HepG2 (cell line): Measurements from ENCODE around the gene PRR11. TPM values are rescaled to one million over a fixed set of nuclear protein-coding genes. Genes with fewer than 3 reads are reported as not detected.
A peak's percentile ranks its signal among the peaks of the same experiment; 100 is the strongest.

Source experiments
- IRX3 ChIP-seq: sonication (generic); formaldehyde crosslinking; IDR thresholded peaks from 2 replicates; pipeline ENCODE4 v1.8.1; 2023; ENCODE audit warnings: mild to moderate bottlenecking, low read depth, missing genetic modification reagents, borderline replicate concordance
- NFAT5 ChIP-seq: sonication (generic); formaldehyde crosslinking; IDR thresholded peaks from 2 replicates; pipeline ENCODE4 v1.4.0; 2020; ENCODE audit warnings: missing genetic modification reagents
- NFIB ChIP-seq: sonication (generic); formaldehyde crosslinking; IDR thresholded peaks from 2 replicates; pipeline ENCODE4 v1.9.0; 2021; ENCODE audit warnings: missing genetic modification reagents, mild to moderate bottlenecking, borderline replicate concordance
- NKX3-1 ChIP-seq: sonication (generic); formaldehyde crosslinking; IDR thresholded peaks from 2 replicates; pipeline ENCODE4 v1.5.0; 2020; ENCODE audit warnings: missing genetic modification reagents
- PATZ1 ChIP-seq: sonication (generic); formaldehyde crosslinking; IDR thresholded peaks from 2 replicates; pipeline ENCODE4 v1.4.0; 2020; ENCODE audit warnings: missing genetic modification reagents
- SMYD3 ChIP-seq: sonication (generic); formaldehyde crosslinking; IDR thresholded peaks from 2 replicates; pipeline ENCODE4 v1.8.1; 2023; ENCODE audit warnings: mild to moderate bottlenecking, missing genetic modification reagents
- TEF ChIP-seq: sonication (generic); formaldehyde crosslinking; IDR thresholded peaks from 2 replicates; pipeline ENCODE4 v1.5.0; 2020; ENCODE audit warnings: missing genetic modification reagents
- TRIM22 ChIP-seq: fragments of 450-650 bp; IDR thresholded peaks from 2 replicates; pipeline ENCODE4 v1.6.1; 2017
- XRCC5 ChIP-seq: fragments of 200-400 bp; formaldehyde crosslinking; optimal IDR thresholded peaks from 2 replicates; pipeline ENCODE3; 2017; ENCODE audit warnings: mild to moderate bottlenecking, low read length
- ZMAT3 ChIP-seq: sonication (generic); formaldehyde crosslinking; conservative IDR thresholded peaks from 2 replicates; pipeline ENCODE4 v1.7.0; 2021; ENCODE audit warnings: missing genetic modification reagents
- ZNF20 ChIP-seq: sonication (generic); formaldehyde crosslinking; IDR thresholded peaks from 2 replicates; pipeline ENCODE4 v1.4.0; 2020; ENCODE audit warnings: mild to moderate bottlenecking, moderate library complexity, missing genetic modification reagents
- ZNF331 ChIP-seq: sonication (generic); formaldehyde crosslinking; IDR thresholded peaks from 2 replicates; pipeline ENCODE4 v1.4.0; 2020; ENCODE audit warnings: missing genetic modification reagents
- ZNF414 ChIP-seq: sonication (generic); formaldehyde crosslinking; IDR thresholded peaks from 2 replicates; pipeline ENCODE4 v1.5.0; 2020; ENCODE audit warnings: missing genetic modification reagents
- ZNF660 ChIP-seq: sonication (generic); formaldehyde crosslinking; IDR thresholded peaks from 2 replicates; pipeline ENCODE4 v1.5.1; 2020; ENCODE audit warnings: mild to moderate bottlenecking, low read depth, missing genetic modification reagents, borderline replicate concordance
- ZNF766 ChIP-seq: sonication (generic); formaldehyde crosslinking; IDR thresholded peaks from 2 replicates; pipeline ENCODE4 v1.5.0; 2020; ENCODE audit warnings: missing genetic modification reagents, borderline replicate concordance
- ZNF780A ChIP-seq: sonication (generic); formaldehyde crosslinking; IDR thresholded peaks from 2 replicates; pipeline ENCODE4 v1.8.0; 2022; ENCODE audit warnings: mild to moderate bottlenecking, missing genetic modification reagents, moderate library complexity
- ZNF83 ChIP-seq: sonication (generic); formaldehyde crosslinking; IDR thresholded peaks from 2 replicates; pipeline ENCODE4 v1.4.0; 2020; ENCODE audit warnings: missing genetic modification reagents, mild to moderate bottlenecking, borderline replicate concordance
- ZXDC ChIP-seq: sonication (generic); formaldehyde crosslinking; IDR thresholded peaks from 2 replicates; pipeline ENCODE4 v1.5.0; 2020; ENCODE audit warnings: mild to moderate bottlenecking, missing genetic modification reagents
- polyA plus RNA-seq, 8 experiments: library from polyadenylated mRNA; depleted of rRNA in 3 of 8; stranded (reverse) in 7 of 8; unstranded in 1 of 8; fragments of >200 nt; fragmentation: Illumina TruSeq in 4 of 8; extraction: Trizol in 4 of 8; gene quantifications; 2 replicates each; pipeline versions ENCODE4 v1.2.1 to v1.2.3, GENCODE V29; 2011 to 2016; ENCODE audit warnings: low read depth in 4 of 8, missing spikeins in 1 of 8, mixed read lengths in 1 of 8; ENCODE audit not compliant: insufficient read depth in 1 of 8
- total RNA-seq, 5 experiments: library from RNA; depleted of rRNA; stranded (reverse); fragments of >200 nt; fragmentation: Illumina TruSeq; extraction: Trizol; gene quantifications; 2 replicates each; pipeline ENCODE4 v1.2.3, GENCODE V29; 2016; ENCODE audit warnings: low read depth in 1 of 5

Gene PRR11
- total and polyA plus RNA-seq, 2 of the 13 experiments (the other 11 are each of a cell fraction or from before 2014, with no cell fraction given): 35.7 to 39.2 TPM

- TF ChIP-seq NFAT5 (CRISPR knock-in tag) (no peak), IRX3 (CRISPR knock-in tag) (no peak), ZNF20 (no peak), TRIM22 (no peak), SMYD3 (0 out of 2 replicates have a peak, but pooled peaks have one; percentile 24), ZMAT3 (CRISPR knock-in tag) (no peak), ZNF660 (no peak), ZNF331 (no peak), ZNF780A (CRISPR knock-in tag) (no peak), ZNF766 (CRISPR knock-in tag) (no peak), ZNF83 (CRISPR knock-in tag) (no peak), ZNF414 (CRISPR knock-in tag) (no peak), PATZ1 (0 out of 2 replicates have a peak, but pooled peaks have one; percentile 26), TEF (no peak), XRCC5 (peak; percentile 63), NKX3-1 (no peak), ZXDC (CRISPR knock-in tag) (no peak), NFIB (CRISPR knock-in tag) (no peak)
These were observed 10.4 kb downstream of the PRR11 start (continued) for GRCh38 chr17:59165933-59166342.
